Inferior parietal cortex (tissue), 1 donor: ENCODE data around the gene DNLZ.

ENCODE experiments used
- DNase-seq: peaks from one replicate; pipeline ENCODE4 v3.0.0-alpha.2; 2016; ENCODE audit errors: extremely low spot score

The DNLZ gene

GRCh38 chr9:136376457-136376856 lies 12.9 kb upstream of the DNLZ start:
- DNase-seq, result no peak

- no peak for DNase-seq
Observed at GRCh38 chr9:136375096-136375495, 11.6 kb upstream of the DNLZ start.

GRCh38 chr9:136374183-136374575 lies 10.6 kb upstream of the DNLZ start:
- no peak for DNase-seq

- no peak for DNase-seq
Observed at GRCh38 chr9:136373300-136374182, 10.0 kb upstream of the DNLZ start, which contains the start of gene CARD9. Gene CARD9 (minus strand): TSS chr9:136373669. CDS start chr9:136372078, 1,591 bp downstream.

GRCh38 chr9:136372561-136373299 lies 9.2 kb upstream of the DNLZ start:
- DNase-seq, result no peak

GRCh38 chr9:136372006-136372405 lies 8.5 kb upstream of the DNLZ start:
- DNase-seq, result no peak

- DNase-seq, result no peak
Observed at GRCh38 chr9:136371533-136371880, 8.0 kb upstream of the DNLZ start.

- no peak for DNase-seq
Observed at GRCh38 chr9:136370687-136371532, 7.4 kb upstream of the DNLZ start.

GRCh38 chr9:136370037-136370436 lies 6.5 kb upstream of the DNLZ start:
- DNase-seq, result no peak

GRCh38 chr9:136368190-136368589 lies 4.6 kb upstream of the DNLZ start:
- DNase-seq, result no peak

- DNase-seq, result no peak
Observed at GRCh38 chr9:136367296-136368145, 4.0 kb upstream of the DNLZ start.

- no peak for DNase-seq
Observed at GRCh38 chr9:136366826-136367225, 3.3 kb upstream of the DNLZ start.

- no peak for DNase-seq
Observed at GRCh38 chr9:136365775-136366222, 2.3 kb upstream of the DNLZ start.

GRCh38 chr9:136364942-136365774 lies 1.6 kb upstream of the DNLZ start:
- DNase-seq, result no peak

- no peak for DNase-seq
Observed at GRCh38 chr9:136363949-136364748, 605 bp upstream of the DNLZ start.

- DNase-seq, result no peak
Observed at GRCh38 chr9:136362450-136362784, 1.1 kb downstream of the DNLZ start.

- no peak for DNase-seq
Observed at GRCh38 chr9:136361754-136362449, 1.6 kb downstream of the DNLZ start.

GRCh38 chr9:136361047-136361753 lies 2.3 kb downstream of the DNLZ start:
- no peak for DNase-seq
